Middle frontal gyrus (tissue), 1 donor: ENCODE results near the gene NEURL1.
"Not testable (repeated sequence)": the region's sequence is repeated elsewhere in the genome, so short reads cannot be mapped to it uniquely, and the experiment has no call there.

Source experiments
- DNase-seq: peaks from one replicate; pipeline ENCODE4 v3.0.0-alpha.2; 2015; ENCODE audit warnings: low spot score; ENCODE audit errors: extremely low spot score

NEURL1 gene

GRCh38 chr10:103603382-103603781 lies 109.9 kb downstream of the NEURL1 start:
- no peak for DNase-seq

DNA sequence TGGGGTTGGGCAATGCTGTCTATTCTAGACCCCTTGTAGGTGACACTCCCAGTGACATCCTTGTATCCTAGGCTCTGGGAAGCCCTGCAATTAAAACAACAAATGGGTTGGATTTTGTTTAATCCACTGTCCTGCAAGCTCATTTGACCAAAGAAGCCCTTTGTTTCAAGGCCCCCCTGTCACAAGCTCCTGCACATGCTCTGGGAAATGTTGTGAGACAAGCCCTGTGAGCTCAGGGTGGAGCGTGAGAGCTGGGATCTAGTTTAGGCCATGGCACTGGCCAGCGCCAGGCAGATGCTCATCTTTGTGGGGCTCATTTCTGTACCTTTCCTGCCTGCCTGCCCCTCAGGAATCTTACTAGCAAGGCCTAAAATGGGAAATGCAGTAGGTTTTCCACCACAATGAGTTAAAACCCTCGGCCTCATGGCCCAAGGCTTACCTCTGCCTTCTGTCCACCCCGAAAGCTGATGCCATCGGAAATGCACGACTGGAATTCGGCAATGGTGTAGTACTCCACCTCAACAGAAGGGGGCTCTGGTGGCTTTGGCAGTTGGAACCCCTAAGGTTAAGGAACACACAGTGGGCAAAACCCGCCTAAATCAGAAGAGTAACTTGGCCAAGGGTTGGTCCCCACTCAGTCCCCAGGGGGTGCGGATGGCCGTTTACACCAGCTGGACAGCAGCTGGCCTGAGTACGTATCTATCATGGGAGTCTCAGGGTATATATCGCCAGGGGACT lies 112.0 kb downstream of the NEURL1 start:
- DNase-seq: no peak

GRCh38 chr10:103606097-103606438 lies 112.6 kb downstream of the NEURL1 start:
- not testable (repeated sequence) for DNase-seq

DNA sequence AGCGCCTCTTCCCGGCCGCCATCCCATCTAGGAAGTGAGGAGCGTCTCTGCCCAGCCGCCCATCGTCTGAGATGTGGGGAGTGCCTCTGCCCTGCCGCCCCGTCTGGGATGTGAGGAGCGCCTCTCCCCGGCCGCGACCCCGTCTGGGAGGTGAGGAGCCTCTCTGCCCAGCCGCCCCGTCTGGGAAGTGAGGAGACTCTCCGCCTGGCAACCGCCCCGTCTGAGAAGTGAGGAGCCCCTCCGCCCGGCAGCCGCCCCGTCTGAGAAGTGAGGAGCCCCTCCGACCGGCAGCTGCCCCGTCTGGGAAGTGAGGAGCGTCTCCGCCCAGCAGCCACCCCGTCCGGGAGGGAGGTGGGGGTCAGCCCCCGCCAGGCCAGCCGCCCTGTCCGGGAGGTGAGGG lies 113.5 kb downstream of the NEURL1 start:
- not testable (repeated sequence) for DNase-seq

DNA sequence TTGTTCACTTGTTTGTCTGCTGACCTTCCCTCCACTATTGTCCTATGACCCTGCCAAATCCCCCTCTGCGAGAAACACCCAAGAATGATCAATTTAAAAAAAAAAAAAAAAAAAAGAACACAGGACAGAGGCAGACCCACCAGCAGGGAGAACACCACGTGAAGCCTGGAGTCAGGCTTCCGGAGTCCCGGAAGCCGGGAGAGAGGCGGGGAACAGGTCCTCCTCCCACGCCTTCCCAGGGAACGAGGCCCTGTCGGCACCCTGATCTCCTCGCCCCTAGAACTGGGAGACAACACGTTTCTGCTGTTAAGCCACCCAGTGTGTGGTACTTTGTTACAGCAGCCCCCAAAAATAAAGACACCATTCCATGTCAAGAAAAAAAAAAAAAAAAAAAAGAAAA lies 114.6 kb downstream of the NEURL1 start:
- DNase-seq: not testable (repeated sequence)

- no peak for DNase-seq
These were observed 116.0 kb downstream of the NEURL1 start for GRCh38 chr10:103609231-103610082.

GRCh38 chr10:103610083-103610472 lies 116.6 kb downstream of the NEURL1 start:
- DNase-seq: no peak

DNA sequence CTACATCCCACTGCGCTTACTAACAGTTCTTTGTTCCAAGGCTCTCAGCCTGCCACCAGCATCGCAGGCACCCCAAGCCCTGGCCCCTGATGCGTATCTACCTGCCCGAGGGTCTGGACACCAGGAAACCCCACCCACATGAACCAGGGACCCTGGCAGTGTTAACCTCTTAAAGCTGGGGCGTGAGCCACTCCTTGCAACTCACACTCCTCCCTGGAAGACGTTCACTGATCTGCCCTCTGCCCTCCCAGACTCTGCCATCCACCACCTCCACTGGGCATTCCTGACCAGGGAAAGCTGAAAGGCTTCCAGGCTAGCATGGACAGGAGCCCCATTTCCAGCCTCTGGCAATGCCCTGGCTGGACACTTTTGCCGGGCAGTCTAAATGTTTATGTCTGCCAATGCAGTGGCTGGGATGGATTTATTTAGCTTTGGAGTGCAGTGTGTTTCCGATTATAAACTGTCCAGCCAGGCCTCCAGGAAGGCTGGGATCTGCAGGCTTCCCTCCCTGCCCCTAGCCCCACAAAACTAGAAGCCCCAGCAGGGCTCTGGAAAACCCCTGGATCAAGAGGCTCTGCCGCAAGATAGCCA lies 117.5 kb downstream of the NEURL1 start:
- no peak for DNase-seq

DNA sequence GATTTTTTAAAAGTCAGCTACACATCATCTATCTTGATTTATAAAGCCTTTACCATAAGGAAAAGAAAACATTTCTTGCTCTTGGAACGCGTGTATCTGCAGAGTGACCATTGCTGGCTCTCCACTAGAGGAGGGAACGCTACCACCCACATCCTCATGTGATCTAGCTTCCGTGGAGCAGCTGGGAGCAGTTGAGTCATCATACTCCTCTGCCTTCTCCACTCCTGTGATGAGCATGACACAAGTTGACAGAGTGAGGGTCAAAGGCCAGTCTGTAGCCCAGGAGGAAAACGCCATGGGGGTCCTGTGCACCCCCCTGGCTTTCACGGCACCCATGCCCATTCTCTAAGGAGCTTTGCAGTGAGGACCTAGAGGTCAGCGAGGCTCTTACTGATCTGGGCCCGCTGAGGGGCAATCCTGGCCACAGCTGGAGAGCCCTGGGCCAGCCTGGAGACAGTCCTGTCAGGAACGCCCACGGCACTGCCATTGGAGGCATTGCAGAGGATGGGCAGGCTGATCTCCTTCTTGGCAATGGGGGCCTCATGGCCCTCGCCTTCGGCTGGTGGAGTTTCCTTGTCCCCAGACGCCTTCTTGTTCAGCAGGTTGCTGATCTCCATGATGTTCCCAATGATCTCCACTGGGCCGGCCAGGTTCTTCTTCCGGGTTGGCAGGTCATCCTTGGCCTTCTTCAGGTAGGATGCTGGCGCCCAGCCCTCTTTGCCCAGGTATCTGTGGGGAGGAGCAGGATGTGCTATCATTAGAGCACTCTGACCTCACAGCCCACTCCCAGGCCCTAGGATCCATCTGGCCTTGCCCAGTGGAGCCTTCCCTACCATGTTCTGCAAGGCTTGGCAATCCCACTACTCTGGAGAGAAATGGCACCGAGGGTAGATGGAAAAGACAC lies 119.2 kb downstream of the NEURL1 start:
- no peak for DNase-seq

DNA sequence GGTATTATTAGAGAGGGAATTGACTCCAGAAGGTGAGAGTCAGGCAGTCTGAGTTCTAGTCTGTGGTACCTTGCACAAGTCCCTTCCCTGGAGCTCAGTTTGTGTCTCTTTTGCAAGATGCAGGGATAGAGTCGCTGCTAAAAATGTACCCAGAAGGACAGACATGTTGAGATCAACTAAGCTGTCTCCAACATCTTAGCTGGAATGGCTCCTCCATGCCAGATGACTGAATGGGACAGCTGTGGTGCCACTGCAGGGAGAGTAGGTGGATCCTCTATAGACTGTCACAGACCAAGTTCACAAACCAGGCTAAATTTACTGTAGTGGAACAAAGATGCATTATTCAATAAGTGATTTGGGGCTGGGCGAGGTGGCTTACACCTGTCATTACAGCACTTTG lies 120.1 kb downstream of the NEURL1 start:
- DNase-seq: no peak

DNA sequence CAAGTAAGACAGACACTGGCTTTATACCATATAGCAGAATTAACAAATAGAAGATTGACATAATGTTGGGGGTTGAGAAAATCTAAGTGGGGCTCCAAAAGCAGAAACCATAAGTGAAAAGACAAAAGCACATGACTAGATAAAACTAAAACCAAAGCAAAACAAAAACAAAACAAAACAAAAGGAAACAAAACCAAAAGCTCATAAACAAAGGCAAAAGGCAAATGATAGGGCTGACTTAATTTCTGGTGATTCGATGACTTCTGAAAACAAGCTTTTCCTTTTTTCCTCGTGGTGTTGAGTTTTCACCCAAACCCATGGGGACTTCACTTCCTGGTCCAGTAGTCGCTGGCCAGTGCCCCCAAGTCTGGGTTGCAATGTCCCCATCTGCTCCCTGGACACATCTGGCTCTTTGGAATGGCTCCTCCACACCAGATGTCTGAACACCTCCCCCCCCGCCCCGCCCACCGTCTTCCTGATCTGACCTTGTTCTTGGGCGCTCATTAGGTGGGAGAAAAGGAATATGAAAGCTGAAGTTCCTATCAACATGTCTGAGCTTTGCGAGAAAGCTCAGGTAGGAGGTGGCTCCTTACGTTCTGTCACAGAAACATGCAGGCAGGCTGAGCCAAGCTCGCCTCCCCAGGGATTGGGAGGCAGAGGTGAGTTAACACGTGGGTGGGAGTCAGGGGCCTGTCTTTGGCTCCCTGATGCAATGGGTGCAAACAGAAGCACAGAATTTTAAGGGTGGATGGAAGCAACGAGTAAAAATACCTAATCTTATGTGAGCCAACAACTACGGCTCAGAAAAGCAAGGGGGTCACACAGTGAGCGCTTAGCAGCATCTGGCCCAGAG lies 121.0 kb downstream of the NEURL1 start:
- no peak for DNase-seq

- no peak for DNase-seq
These were observed 123.4 kb downstream of the NEURL1 start for GRCh38 chr10:103616705-103617601.

GRCh38 chr10:103617602-103618385 lies 124.3 kb downstream of the NEURL1 start:
- DNase-seq: no peak

DNA sequence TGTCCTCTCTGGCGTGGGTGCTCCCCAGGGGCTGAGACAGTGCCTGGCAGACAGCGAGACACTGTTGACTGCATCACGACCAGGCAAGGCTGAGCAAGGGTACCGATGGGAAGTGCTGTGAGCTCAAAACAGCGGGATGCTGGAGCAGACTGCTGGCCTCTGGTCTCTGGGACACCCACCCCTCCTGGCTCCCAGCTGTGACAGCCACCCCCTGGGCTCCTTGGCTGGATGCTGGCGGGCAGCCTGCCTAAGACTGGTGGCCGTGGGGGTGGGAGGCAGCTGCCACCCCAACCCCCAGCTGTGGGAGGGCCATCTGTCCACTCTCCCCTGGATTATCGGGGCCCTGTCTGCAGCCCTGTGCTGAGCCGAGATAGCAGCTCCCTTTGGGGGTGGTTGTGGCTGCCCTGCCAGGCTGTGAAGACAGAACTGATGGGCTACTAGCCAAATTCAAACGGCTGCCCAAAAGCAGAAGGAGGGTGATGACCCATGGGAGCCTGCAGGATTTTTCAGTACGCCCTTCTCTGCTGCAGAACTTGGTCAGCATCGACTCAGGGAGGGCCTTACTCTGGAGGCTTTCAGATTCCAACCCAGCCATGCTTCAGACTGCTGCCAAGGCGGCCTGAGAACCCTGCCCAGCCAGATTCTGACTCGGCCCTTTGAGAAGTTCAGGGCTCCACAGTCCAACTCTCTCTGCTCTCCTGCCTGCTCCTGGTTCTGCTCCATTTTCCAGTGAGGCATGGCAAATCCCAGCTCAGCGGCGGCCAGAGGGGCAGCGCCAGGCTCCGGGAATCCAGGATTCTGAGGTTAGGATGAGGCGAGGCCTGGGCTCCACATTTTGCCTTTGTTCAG lies 125.3 kb downstream of the NEURL1 start:
- DNase-seq: no peak

DNA sequence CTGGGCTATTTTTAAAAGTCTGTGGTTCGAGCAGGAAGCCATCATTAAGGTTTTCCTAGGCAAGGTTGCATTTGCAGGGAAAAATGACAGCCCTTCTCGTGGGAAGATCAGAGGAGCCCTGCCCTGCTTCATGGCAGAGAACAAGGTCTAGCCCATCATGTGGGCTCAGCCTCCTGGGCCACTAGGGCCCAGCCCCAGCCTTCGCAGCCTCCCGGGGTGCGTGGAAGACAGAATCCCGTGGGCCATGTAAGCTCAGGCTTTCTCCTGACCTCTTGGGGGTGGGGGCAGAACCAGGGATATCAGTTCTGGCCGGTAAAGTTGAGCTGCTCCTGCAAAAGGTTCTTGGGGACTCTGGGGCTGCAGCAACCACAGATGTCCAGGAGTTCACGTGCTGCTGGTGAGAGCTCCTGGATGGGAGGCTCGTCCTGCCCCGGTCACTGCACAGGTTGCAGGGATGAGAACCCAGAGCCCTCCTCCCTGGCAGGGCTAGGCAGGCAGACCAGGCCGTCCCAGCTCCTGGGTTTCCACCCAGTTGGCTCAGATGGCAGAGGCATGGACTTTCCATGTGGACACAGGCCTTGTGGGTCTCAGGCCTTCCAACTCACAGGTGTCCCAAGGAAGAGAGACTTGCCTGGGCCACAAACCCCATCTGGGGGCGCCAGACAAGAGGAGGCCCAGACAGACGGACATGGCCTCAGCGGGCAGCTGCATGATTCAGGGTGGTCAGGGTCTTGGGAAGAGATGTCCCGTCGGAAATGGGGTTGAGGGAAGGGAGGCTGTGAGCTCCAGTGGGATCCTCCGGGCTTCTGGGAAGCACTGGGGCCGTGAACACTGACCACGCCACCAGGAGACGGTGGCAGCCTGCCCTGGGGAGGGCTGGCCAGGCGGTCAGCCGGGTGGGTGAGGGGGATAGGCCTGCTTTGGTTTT lies 126.2 kb downstream of the NEURL1 start:
- DNase-seq: no peak

- no peak for DNase-seq
These were observed 126.8 kb downstream of the NEURL1 start for GRCh38 chr10:103620352-103620740.
